HepG2 (cell line): ENCODE measurements around the gene CNTROB. TPM values are rescaled to one million over a fixed set of nuclear protein-coding genes. Genes with fewer than 3 reads are reported as not detected.

ENCODE experiments used
- DPF2 ChIP-seq: sonication (generic); formaldehyde crosslinking; IDR thresholded peaks from 2 replicates; pipeline ENCODE4 v1.4.0; 2020; ENCODE audit warnings: mild to moderate bottlenecking, low read depth, missing genetic modification reagents, borderline replicate concordance
- FOXC1 ChIP-seq: sonication (generic); formaldehyde crosslinking; IDR thresholded peaks from 2 replicates; pipeline ENCODE4 v1.8.0; 2022; ENCODE audit warnings: mild to moderate bottlenecking, missing genetic modification reagents, borderline replicate concordance
- KDM3A ChIP-seq: IDR thresholded peaks from 2 replicates; pipeline ENCODE4 v1.6.1; 2018; ENCODE audit warnings: low read depth, missing compliant biosample characterization
- MATR3 ChIP-seq: sonication (generic); formaldehyde crosslinking; IDR thresholded peaks from 2 replicates; pipeline ENCODE4 v1.4.0; 2020; ENCODE audit warnings: missing genetic modification reagents
- MEIS1 ChIP-seq: sonication (generic); formaldehyde crosslinking; IDR thresholded peaks from 2 replicates; pipeline ENCODE4 v1.9.0; 2021; ENCODE audit warnings: mild to moderate bottlenecking, missing genetic modification reagents, moderate library complexity, borderline replicate concordance
- NPAS2 ChIP-seq: sonication (generic); formaldehyde crosslinking; IDR thresholded peaks from 2 replicates; pipeline ENCODE4 v1.8.0; 2022; ENCODE audit warnings: mild to moderate bottlenecking, missing genetic modification reagents, borderline replicate concordance
- PITX1 ChIP-seq: sonication (generic); formaldehyde crosslinking; IDR thresholded peaks from 2 replicates; pipeline ENCODE4 v1.5.1; 2020; ENCODE audit warnings: mild to moderate bottlenecking, missing genetic modification reagents
- PTBP1 ChIP-seq: fragments of 200-400 bp; formaldehyde crosslinking; IDR thresholded peaks from 2 replicates; pipeline ENCODE4 v1.6.1; 2018; ENCODE audit warnings: low read length, low read depth; ENCODE audit not compliant: poor library complexity, severe bottlenecking
- TBL1XR1 ChIP-seq: fragments of 150-350 bp; IDR thresholded peaks from 2 replicates; pipeline ENCODE4 v1.6.1; 2014; ENCODE audit warnings: borderline replicate concordance, low read length; ENCODE audit not compliant: partially characterized antibody
- TSC22D2 ChIP-seq: sonication (generic); formaldehyde crosslinking; IDR thresholded peaks from 2 replicates; pipeline ENCODE4 v1.5.1; 2020; ENCODE audit warnings: missing genetic modification reagents, mild to moderate bottlenecking, borderline replicate concordance
- ZBTB7A ChIP-seq: sonication (generic); formaldehyde crosslinking; IDR thresholded peaks from 2 replicates; pipeline ENCODE4 v1.8.0; 2022; ENCODE audit warnings: mild to moderate bottlenecking, missing genetic modification reagents
- ZC3H13 ChIP-seq: sonication (generic); formaldehyde crosslinking; IDR thresholded peaks from 2 replicates; pipeline ENCODE4 v1.8.1; 2023; ENCODE audit warnings: mild to moderate bottlenecking, missing genetic modification reagents, moderate library complexity
- ZNF225 ChIP-seq: sonication (generic); formaldehyde crosslinking; IDR thresholded peaks from 2 replicates; pipeline ENCODE4 v1.4.0; 2020; ENCODE audit warnings: mild to moderate bottlenecking, missing genetic modification reagents
- ZNF547 ChIP-seq: sonication (generic); formaldehyde crosslinking; IDR thresholded peaks from 2 replicates; pipeline ENCODE4 v1.5.1; 2020; ENCODE audit warnings: mild to moderate bottlenecking, missing genetic modification reagents
- ZNF572 ChIP-seq: sonication (generic); formaldehyde crosslinking; IDR thresholded peaks from 2 replicates; pipeline ENCODE4 v1.5.1; 2020; ENCODE audit warnings: mild to moderate bottlenecking, missing genetic modification reagents
- ZNF614 ChIP-seq: IDR thresholded peaks from 2 replicates; pipeline ENCODE4 v1.6.1; 2018; ENCODE audit warnings: missing biosample characterization, missing genetic modification reagents, inconsistent platforms, borderline replicate concordance
- polyA plus RNA-seq, 8 experiments: library from polyadenylated mRNA; depleted of rRNA in 3 of 8; stranded (reverse) in 7 of 8; unstranded in 1 of 8; fragments of >200 nt; fragmentation: Illumina TruSeq in 4 of 8; extraction: Trizol in 4 of 8; gene quantifications; 2 replicates each; pipeline versions ENCODE4 v1.2.1 to v1.2.3, GENCODE V29; 2011 to 2016; ENCODE audit warnings: low read depth in 4 of 8, missing spikeins in 1 of 8, mixed read lengths in 1 of 8; ENCODE audit not compliant: insufficient read depth in 1 of 8
- total RNA-seq, 5 experiments: library from RNA; depleted of rRNA; stranded (reverse); fragments of >200 nt; fragmentation: Illumina TruSeq; extraction: Trizol; gene quantifications; 2 replicates each; pipeline ENCODE4 v1.2.3, GENCODE V29; 2016; ENCODE audit warnings: low read depth in 1 of 5
- TF ChIP-seq, protein P1 (sequence below): sonication (generic); formaldehyde crosslinking; IDR thresholded peaks from 2 replicates; pipeline ENCODE4 v1.5.0; 2020; ENCODE audit warnings: mild to moderate bottlenecking, missing genetic modification reagents, borderline replicate concordance
- TF ChIP-seq, protein P2 (sequence below): sonication (generic); formaldehyde crosslinking; IDR thresholded peaks from 2 replicates; pipeline ENCODE4 v1.5.1; 2020; ENCODE audit warnings: mild to moderate bottlenecking, missing genetic modification reagents, moderate library complexity
- TF ChIP-seq, protein P3 (sequence below): sonication (generic); formaldehyde crosslinking; IDR thresholded peaks from 2 replicates; pipeline ENCODE4 v1.5.0; 2020; ENCODE audit warnings: mild to moderate bottlenecking, low read depth, missing genetic modification reagents, borderline replicate concordance

CNTROB gene
- total and polyA plus RNA-seq, 2 of the 13 experiments (the other 11 are each of a cell fraction or from before 2014, with no cell fraction given) = 21.2 to 24.1 TPM

DNA sequence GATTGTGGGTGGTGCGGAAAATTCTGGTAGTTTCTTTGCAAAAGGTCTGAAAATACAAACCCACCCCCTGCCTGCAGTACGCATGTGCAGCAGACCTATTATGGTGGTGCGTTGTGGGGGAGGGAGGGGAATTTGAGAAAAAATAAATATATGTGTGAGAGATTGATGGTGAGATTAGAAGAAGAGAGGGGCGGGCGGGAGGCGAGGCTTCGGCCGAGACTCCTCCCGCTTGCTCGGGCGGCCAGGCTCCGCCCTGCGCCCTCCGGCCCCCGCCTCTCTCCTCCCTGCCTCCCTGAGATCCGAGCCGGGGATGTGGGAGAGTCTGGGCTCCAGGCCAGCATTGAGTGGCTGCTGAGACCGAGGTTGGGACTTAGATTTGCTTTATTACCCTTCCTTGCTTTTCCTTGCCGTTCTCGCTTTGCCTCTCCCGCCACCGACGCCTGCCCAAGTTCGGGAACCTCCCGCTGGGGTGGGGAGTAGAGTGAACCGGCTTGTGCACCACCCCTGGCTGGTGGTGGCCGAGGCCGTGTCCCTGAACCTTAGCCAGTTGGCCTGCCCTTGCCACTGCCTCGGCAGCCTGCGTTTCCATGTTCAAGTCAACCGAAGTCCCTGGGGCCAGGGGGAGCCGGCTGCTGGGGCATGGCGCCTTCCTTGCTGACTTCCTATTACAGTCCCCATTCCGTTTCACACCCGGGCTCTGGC is 44.4 kb upstream of the CNTROB start (continued):
- TF ChIP-seq, protein P1, sequence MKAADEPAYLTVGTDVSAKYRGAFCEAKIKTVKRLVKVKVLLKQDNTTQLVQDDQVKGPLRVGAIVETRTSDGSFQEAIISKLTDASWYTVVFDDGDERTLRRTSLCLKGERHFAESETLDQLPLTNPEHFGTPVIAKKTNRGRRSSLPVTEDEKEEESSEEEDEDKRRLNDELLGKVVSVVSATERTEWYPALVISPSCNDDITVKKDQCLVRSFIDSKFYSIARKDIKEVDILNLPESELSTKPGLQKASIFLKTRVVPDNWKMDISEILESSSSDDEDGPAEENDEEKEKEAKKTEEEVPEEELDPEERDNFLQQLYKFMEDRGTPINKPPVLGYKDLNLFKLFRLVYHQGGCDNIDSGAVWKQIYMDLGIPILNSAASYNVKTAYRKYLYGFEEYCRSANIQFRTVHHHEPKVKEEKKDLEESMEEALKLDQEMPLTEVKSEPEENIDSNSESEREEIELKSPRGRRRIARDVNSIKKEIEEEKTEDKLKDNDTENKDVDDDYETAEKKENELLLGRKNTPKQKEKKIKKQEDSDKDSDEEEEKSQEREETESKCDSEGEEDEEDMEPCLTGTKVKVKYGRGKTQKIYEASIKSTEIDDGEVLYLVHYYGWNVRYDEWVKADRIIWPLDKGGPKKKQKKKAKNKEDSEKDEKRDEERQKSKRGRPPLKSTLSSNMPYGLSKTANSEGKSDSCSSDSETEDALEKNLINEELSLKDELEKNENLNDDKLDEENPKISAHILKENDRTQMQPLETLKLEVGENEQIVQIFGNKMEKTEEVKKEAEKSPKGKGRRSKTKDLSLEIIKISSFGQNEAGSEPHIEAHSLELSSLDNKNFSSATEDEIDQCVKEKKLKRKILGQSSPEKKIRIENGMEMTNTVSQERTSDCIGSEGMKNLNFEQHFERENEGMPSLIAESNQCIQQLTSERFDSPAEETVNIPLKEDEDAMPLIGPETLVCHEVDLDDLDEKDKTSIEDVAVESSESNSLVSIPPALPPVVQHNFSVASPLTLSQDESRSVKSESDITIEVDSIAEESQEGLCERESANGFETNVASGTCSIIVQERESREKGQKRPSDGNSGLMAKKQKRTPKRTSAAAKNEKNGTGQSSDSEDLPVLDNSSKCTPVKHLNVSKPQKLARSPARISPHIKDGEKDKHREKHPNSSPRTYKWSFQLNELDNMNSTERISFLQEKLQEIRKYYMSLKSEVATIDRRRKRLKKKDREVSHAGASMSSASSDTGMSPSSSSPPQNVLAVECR = peak; percentile 77
- TF ChIP-seq ZNF547 (CRISPR knock-in tag) (peak; percentile 82), ZC3H13 (CRISPR knock-in tag) (no peak), TSC22D2 (CRISPR knock-in tag) (0 out of 2 replicates have a peak, but pooled peaks have one; percentile 64), ZNF614 (0 out of 2 replicates have a peak, but pooled peaks have one; percentile 24), MEIS1 (CRISPR knock-in tag) (no peak), ZBTB7A (CRISPR knock-in tag) (no peak), PTBP1 (no peak), TBL1XR1 (peak; percentile 52), NPAS2 (no peak), DPF2 (CRISPR knock-in tag) (no peak), PITX1 (CRISPR knock-in tag) (peak; percentile 17; the same call in 1 of the 2 replicates), ZNF572 (CRISPR knock-in tag) (no peak), FOXC1 (peak; percentile 39; the same call in 1 of the 2 replicates), KDM3A (CRISPR knock-in tag) (0 out of 2 replicates have a peak, but pooled peaks have one; percentile 30), MATR3 (CRISPR knock-in tag) (no peak), ZNF225 (CRISPR knock-in tag) (0 out of 2 replicates have a peak, but pooled peaks have one; percentile 62)
- TF ChIP-seq, protein P2, sequence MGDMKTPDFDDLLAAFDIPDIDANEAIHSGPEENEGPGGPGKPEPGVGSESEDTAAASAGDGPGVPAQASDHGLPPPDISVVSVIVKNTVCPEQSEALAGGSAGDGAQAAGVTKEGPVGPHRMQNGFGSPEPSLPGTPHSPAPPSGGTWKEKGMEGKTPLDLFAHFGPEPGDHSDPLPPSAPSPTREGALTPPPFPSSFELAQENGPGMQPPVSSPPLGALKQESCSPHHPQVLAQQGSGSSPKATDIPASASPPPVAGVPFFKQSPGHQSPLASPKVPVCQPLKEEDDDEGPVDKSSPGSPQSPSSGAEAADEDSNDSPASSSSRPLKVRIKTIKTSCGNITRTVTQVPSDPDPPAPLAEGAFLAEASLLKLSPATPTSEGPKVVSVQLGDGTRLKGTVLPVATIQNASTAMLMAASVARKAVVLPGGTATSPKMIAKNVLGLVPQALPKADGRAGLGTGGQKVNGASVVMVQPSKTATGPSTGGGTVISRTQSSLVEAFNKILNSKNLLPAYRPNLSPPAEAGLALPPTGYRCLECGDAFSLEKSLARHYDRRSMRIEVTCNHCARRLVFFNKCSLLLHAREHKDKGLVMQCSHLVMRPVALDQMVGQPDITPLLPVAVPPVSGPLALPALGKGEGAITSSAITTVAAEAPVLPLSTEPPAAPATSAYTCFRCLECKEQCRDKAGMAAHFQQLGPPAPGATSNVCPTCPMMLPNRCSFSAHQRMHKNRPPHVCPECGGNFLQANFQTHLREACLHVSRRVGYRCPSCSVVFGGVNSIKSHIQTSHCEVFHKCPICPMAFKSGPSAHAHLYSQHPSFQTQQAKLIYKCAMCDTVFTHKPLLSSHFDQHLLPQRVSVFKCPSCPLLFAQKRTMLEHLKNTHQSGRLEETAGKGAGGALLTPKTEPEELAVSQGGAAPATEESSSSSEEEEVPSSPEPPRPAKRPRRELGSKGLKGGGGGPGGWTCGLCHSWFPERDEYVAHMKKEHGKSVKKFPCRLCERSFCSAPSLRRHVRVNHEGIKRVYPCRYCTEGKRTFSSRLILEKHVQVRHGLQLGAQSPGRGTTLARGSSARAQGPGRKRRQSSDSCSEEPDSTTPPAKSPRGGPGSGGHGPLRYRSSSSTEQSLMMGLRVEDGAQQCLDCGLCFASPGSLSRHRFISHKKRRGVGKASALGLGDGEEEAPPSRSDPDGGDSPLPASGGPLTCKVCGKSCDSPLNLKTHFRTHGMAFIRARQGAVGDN = peak; percentile 89
- TF ChIP-seq, protein P3, sequence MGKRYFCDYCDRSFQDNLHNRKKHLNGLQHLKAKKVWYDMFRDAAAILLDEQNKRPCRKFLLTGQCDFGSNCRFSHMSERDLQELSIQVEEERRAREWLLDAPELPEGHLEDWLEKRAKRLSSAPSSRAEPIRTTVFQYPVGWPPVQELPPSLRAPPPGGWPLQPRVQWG (CRISPR knock-in tag) = no peak
